ENCODE results near the gene CHIT1.
A peak's percentile ranks its signal among the peaks of the same experiment; 100 is the strongest.

Gene CHIT1

DNA sequence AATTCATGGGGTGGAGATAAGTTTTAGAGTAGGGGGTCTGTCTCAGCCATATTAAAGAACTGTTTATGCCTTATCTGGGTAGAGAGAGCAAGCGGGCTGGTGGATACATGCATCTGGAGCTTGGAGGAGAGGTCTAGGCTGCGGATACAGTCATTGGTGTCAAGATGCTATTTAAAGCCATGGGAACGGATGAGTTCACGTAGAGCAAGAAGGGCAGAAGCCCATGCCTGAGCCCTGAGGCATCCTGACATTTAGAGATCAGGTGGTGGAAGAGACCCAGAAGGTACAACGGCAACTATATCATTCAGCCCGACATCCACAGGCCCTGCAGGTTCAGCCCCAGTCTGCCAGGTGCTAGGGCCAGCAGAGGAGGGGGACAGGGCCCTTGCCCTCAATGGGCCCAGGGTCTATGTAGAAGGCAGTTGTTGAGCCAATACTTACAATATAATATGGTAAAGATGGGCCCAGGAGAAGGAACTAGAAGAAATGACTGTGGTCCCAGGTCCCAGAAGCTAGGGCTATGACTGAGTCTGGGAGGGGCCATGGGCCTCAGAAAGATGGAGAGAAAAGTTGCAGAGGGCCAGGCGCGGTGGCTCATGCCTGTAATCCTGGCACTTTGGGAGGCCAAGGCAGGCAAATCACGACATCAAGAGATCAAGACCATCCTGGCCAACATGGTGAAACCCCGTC lies 27.8 kb downstream of the CHIT1 start:
- peaks cover 50% of the 10 kb centered on the region for H3K4me1 Mint-ChIP-seq (ENCODE audit: low read depth)
- H3K9me3 Mint-ChIP-seq = peaks cover 8% of the 10 kb centered on the region
- H3K27me3 Mint-ChIP-seq = peaks cover 19% of the 10 kb centered on the region

DNA sequence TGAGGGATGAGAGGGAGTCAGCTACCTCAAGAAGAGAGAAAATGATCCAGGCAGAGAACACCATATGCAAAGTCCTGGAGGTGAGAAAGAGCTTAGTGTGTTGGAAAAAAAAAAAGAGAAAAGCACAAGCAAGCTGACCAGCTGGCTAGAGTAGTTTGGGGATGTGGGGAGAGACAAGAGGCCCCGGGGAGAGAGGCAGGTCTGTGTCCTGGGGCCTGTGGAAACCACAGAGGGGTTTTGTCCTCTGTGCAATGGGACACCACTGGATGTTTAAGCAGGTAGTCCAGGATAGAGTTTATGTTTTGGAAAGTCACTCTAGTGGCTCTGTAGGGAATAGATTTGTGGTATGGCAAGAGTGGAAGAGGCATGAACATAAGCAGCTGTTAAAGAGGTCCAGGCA lies 28.6 kb downstream of the CHIT1 start:
- intact Hi-C loops (cut with micrococcal nuclease) = no loop called here
- Mint-ChIP-seq H3K27me3 (peaks cover 19% of the 10 kb centered on the region), H3K27ac (no peak overlapping the region), H3K4me3 (no peak overlapping the region), H3K4me1 (ENCODE audit: low read depth) (peaks cover 50% of the 10 kb centered on the region), H3K36me3 (ENCODE audit: low read depth) (no peaks in the 10 kb centered on the region), H3K9me3 (peaks cover 8% of the 10 kb centered on the region)

More for the DNA sequence above, 27.8 kb downstream of the CHIT1 start:
- no peak overlapping the region for H3K4me3 Mint-ChIP-seq
- intact Hi-C loops (cut with micrococcal nuclease) = no loop called here
- H3K36me3 Mint-ChIP-seq (ENCODE audit: low read depth) = no peaks in the 10 kb centered on the region
- no peak overlapping the region for H3K27ac Mint-ChIP-seq

DNA sequence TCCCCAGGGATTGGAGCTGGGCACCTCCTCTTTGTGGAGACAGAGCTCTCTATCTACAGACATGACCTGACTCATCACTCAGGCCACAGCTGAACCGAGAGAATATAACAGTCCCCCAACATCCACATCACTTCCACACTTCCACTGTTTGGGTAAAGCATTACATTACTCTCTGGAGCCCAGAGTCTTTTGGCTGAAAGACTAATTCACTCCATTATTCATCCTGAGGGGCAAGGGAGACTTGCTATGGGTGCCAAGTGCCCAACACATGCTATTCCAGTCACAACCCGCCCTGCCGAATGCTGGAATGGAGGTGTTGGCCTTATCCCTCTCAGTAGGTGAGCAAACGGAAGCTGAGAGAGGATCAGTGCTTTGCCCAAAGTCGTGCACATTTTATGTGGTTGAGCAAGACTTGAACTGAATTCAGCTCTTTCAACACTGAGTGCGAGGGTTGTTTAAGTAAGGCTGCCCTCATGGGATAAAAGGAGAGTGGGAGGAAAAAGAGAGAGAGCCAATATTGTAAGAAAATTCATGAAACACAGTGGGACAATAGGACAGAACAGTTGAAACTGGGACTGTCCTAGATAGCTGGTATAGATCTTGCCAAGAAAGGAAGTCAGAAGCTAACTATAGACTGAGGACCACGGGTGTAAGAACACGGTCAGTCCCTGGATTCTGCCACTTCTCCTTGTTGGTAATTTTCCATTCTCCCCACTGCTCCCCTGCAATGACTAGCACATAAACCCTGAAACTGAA lies 29.5 kb downstream of the CHIT1 start:
- Mint-ChIP-seq H3K27me3 (peaks cover 19% of the 10 kb centered on the region), H3K27ac (no peak overlapping the region), H3K9me3 (peaks cover 8% of the 10 kb centered on the region), H3K36me3 (ENCODE audit: low read depth) (no peaks in the 10 kb centered on the region), H3K4me1 (ENCODE audit: low read depth) (peaks cover 50% of the 10 kb centered on the region), H3K4me3 (no peak overlapping the region)
- intact Hi-C loops (cut with micrococcal nuclease) = no loop called here

DNA sequence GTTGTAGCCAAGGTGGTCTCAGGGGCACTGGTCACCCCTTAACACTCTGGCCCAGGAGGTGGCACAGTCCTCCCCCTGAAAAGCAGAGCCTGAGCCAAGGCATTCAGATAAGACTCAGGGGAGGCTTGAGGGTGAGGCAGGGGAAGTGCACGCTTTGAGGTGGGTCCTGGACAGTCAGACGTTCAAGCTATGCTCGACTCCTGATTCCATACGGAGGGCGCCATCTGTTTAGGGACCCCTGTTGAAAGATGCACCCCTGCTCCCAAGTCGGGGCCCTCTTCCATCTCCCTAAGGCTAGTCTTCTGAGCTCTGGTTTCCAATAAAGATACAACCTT lies 30.0 kb downstream of the CHIT1 start:
- Mint-ChIP-seq H3K27me3 (peaks cover 19% of the 10 kb centered on the region), H3K4me1 (ENCODE audit: low read depth) (peaks cover 50% of the 10 kb centered on the region), H3K36me3 (ENCODE audit: low read depth) (no peaks in the 10 kb centered on the region), H3K27ac (no peak overlapping the region), H3K9me3 (peaks cover 8% of the 10 kb centered on the region), H3K4me3 (no peak overlapping the region)
- intact Hi-C loops (cut with micrococcal nuclease) = no loop called here

DNA sequence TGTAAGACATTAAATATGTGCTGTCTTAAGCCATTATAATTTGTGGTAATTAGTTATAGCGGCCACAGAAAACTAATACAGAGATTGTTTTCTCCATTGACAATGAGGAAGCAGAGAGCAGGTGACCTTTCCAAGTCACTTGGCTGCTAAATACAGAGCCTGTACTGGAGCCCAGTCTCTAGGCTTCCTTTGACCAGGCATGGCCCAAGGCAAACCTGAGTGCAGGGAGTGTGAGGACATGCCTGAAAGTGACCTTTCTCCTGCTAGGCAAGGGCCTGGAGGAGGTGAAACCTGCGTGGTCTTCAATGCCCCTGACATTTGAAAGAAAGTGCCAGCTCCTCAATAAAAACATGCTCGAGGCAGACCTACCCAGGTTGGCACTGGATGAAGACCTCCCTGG lies 30.5 kb downstream of the CHIT1 start:
- Mint-ChIP-seq H3K27me3 (peaks cover 19% of the 10 kb centered on the region), H3K27ac (no peak overlapping the region), H3K36me3 (ENCODE audit: low read depth) (no peaks in the 10 kb centered on the region), H3K4me1 (ENCODE audit: low read depth) (peaks cover 50% of the 10 kb centered on the region), H3K9me3 (peaks cover 8% of the 10 kb centered on the region), H3K4me3 (no peak overlapping the region)
- intact Hi-C loops (cut with micrococcal nuclease) = no loop called here

DNA sequence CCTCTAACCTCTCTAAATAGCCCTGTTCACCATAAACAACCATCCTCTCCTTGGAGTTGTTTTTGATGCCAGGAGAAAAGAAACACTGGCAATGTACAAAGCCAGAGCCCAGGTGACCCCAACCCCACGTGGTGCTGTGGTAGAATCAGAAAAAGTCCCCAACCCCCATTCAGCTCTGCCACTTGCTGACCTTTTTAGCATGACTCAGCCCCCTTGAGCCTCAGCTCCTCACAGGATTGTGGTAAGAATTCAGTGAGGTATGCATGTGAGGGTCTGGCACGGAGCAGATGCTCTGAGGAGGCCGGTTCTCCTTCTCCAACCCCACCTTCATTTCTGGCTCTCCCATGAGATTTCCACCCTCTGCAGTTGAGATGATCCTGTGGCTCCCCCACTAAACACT lies 31.8 kb downstream of the CHIT1 start:
- Mint-ChIP-seq H3K4me3 (no peak overlapping the region), H3K27me3 (peaks cover 19% of the 10 kb centered on the region), H3K4me1 (ENCODE audit: low read depth) (peaks cover 38% of the 10 kb centered on the region), H3K9me3 (peaks cover 8% of the 10 kb centered on the region), H3K36me3 (ENCODE audit: low read depth) (no peaks in the 10 kb centered on the region), H3K27ac (no peak overlapping the region)
- intact Hi-C loops (cut with micrococcal nuclease) = no loop called here

DNA sequence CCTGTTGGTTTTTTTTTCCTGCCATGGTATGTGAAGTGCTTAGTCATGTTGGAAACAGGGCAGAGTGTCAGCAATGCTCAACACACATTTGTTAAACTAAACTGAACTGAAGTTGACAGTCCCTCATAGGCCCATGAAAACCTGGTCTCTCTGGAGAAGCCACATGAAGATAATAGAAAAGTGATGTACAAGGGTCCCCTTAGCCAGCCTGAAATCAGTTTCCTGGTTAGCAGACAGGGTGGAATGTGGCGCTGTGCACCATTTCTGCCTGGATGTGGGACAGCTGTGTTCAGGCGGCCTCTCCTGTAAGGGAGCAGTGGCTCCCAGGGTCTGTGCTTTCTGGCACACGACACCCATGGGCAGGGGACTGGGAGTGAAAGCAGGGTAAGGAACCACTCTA lies 33.1 kb downstream of the CHIT1 start:
- Mint-ChIP-seq H3K36me3 (ENCODE audit: low read depth) (no peaks in the 10 kb centered on the region), H3K4me1 (ENCODE audit: low read depth) (peaks cover 25% of the 10 kb centered on the region), H3K9me3 (peaks cover 8% of the 10 kb centered on the region), H3K27me3 (peaks cover 19% of the 10 kb centered on the region), H3K4me3 (no peak overlapping the region), H3K27ac (no peak overlapping the region)
- intact Hi-C loops (cut with micrococcal nuclease) = no loop called here

DNA sequence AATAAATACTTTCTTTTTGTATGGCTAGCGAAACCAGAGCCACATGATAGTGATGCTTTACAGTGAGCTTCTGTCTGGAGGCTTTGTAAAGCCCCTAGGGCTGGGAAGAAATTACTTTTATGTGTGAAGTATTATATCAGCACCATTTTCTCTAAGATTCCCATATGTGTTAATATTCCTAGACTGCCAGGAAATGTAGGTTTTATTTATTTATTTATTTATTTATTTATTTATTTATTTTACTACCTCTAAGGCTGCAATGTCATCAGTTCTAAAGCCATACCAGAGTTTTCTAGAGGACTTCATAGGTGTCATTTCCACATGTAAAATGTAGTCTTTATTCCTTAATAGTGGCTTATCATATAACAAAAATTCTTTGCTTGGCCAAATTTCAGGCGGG lies 38.5 kb downstream of the CHIT1 start:
- intact Hi-C loops (cut with micrococcal nuclease) = no loop called here
- Mint-ChIP-seq H3K27ac (no peak overlapping the region), H3K27me3 (peaks cover 19% of the 10 kb centered on the region), H3K4me3 (no peak overlapping the region), H3K4me1 (ENCODE audit: low read depth) (peaks cover 20% of the 10 kb centered on the region), H3K36me3 (ENCODE audit: low read depth) (no peaks in the 10 kb centered on the region), H3K9me3 (no peaks in the 10 kb centered on the region)

DNA sequence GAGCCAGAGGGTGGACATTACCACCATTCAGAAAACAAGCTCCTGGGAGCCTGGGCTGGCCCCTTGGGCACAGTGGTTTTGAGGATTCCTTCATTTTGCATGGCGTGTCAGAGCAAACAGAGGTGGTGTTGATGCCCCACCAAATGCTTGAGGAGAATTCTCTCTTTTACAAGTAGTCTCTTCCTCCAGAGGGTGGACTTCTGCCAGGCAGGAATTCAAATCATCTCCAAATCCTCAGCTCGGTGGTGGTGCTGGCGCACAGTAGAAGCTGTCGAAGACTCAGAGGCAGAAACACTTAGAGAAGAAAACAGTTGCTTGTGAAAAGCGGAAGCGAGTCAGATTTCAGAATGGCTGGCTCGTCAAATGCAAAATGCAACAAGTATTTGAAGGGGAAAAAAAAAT lies 39.5 kb downstream of the CHIT1 start:
- H3K4me1 Mint-ChIP-seq (ENCODE audit: low read depth) = peaks cover 20% of the 10 kb centered on the region
- peaks cover 19% of the 10 kb centered on the region for H3K27me3 Mint-ChIP-seq
- no peaks in the 10 kb centered on the region for H3K36me3 Mint-ChIP-seq (ENCODE audit: low read depth)
- H3K9me3 Mint-ChIP-seq = no peaks in the 10 kb centered on the region
- H3K4me3 Mint-ChIP-seq = no peak overlapping the region
- no peak overlapping the region for H3K27ac Mint-ChIP-seq
- intact Hi-C loops (cut with micrococcal nuclease) = no loop called here

DNA sequence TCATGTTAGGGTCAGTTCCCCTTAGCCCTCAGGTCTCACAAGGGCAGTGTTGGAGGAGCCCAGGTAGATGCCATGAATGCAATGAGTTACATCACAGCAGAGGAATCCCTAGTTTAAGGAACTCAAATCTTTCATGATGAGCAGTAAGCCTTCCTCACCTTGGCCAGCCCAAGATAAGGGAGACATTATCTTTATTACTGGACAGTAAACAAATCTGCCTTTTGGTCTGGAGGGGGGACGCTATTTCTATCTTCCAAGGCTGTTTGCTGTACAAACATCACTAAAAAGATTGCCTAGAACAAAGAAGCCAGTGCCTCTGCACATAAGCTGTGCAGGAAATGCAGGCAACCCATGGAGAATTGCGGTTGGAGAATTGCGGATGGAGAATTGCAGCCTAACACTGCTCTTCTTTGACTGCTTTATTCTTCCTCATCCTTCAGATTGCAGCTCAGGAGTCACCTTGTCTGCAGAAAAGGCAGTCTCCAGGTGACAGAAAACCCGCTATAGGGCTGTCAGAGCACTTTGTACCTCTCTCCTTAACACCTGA lies 40.7 kb downstream of the CHIT1 start:
- intact Hi-C loops (cut with micrococcal nuclease) = no loop called here
- H3K27ac Mint-ChIP-seq = no peak overlapping the region
- H3K27me3 Mint-ChIP-seq = peaks cover 19% of the 10 kb centered on the region
- H3K4me1 Mint-ChIP-seq (ENCODE audit: low read depth) = peaks cover 20% of the 10 kb centered on the region
- H3K9me3 Mint-ChIP-seq = no peaks in the 10 kb centered on the region
- H3K36me3 Mint-ChIP-seq (ENCODE audit: low read depth) = no peaks in the 10 kb centered on the region
- no peak overlapping the region for H3K4me3 Mint-ChIP-seq

DNA sequence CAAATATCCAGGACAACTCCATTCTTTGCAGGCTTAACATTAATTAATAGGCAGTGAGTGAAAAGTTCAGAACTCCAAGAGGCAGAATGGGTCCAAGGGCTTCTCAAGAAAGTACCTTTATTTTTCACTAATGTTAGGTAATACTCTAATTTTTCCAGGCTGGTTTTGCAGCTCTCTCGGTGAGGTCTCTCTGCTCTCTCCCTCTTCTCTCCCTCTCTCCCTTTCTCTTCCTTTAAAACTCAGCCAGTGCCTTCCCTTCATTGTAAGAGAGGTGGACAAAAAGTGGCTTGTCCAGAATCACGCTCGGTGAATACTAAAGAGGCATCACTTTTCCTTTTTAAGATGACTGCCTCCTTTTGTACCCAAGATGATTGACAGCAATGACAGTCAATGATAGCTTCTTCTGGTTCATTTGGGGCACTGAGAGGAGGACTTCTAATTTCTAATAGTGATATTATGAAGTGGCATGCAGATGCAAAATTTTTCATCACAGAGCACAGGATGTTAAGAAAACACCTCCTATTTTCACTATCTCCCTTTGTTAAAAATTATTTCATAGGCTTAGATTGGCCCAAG lies 41.7 kb downstream of the CHIT1 start:
- no peak overlapping the region for H3K4me3 Mint-ChIP-seq
- intact Hi-C loops (cut with micrococcal nuclease) = no loop called here
- H3K4me1 Mint-ChIP-seq (ENCODE audit: low read depth) = peaks cover 20% of the 10 kb centered on the region
- H3K36me3 Mint-ChIP-seq (ENCODE audit: low read depth) = no peaks in the 10 kb centered on the region
- H3K9me3 Mint-ChIP-seq = no peaks in the 10 kb centered on the region
- no peak overlapping the region for H3K27ac Mint-ChIP-seq
- H3K27me3 Mint-ChIP-seq = peaks cover 20% of the 10 kb centered on the region

DNA sequence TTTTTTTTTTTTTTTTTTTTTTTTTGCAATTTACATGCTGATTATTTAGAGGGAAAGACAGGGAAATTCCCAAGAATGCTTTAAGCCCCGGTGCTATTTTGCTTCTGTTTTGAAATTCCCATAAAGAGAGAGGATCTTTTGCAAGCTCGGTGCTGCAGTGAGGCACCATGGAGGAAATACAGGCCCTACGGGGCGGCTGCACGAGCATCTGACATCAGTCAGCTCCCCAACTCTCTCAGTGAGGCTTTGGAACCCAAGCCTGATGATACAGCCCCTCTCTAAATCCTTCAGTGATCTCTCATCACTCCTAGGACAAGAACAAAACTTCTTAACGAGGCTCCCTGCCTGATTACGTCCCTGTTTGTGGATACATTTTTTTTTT lies 42.2 kb downstream of the CHIT1 start:
- Mint-ChIP-seq H3K27me3 (peaks cover 20% of the 10 kb centered on the region), H3K9me3 (no peaks in the 10 kb centered on the region), H3K27ac (no peak overlapping the region), H3K36me3 (ENCODE audit: low read depth) (no peaks in the 10 kb centered on the region), H3K4me1 (ENCODE audit: low read depth) (peaks cover 25% of the 10 kb centered on the region), H3K4me3 (no peak overlapping the region)
- intact Hi-C loops (cut with micrococcal nuclease) = no loop called here

DNA sequence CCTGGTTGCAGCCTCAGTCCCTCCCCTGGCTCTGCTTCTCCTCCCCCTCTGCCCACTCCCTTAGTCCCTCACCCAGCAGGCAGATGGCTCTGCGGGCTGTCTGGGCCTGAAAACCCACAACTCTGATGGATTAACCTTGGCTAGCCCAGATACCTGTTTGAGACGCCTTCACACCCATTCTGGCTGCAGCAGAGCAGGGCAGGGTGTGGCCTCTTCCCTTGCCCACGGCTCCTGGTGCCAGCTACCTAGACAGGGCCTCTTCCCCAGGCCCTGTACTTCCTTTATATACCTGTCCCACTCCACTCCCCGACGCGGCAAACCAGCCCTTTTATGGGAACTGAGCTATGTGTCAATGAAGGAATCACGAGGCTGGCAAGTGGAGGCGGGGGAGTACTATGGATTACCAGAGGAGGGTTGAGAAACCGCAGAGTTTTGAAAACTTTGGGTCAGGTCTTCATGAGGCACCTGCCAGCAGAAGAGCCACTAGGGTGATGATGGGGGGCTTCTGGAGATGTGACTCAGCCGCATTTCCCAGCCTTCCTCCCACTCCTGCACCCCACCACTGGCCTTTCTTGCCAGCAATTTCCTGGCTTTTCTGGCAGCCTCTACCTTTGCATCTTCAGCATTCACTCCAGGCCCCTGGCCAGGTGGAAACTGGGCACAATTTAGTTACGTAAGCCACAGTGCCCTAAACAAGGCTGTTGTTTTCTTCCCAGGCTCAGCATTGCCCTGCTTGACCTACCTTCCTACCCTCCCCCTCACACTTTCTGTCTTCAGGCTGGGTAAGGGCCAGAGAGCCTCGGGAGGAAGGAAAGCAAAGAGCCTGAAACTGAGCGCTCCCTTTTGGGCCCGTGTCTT lies 42.8 kb downstream of the CHIT1 start, which contains the start of gene CHI3L1:
Gene CHI3L1 (minus strand): TSS at position 259 of the 858 bp plus-strand sequence. CDS start 81 bp downstream, at position 178.
- no peaks in the 10 kb centered on the region for H3K9me3 Mint-ChIP-seq
- no peak within 1 kb of the TSS for H3K4me3 Mint-ChIP-seq
- H3K27ac Mint-ChIP-seq = peak within 1 kb of the TSS; percentile 31
- no peaks in the 10 kb centered on the region for H3K36me3 Mint-ChIP-seq (ENCODE audit: low read depth)
- H3K27me3 Mint-ChIP-seq = peaks cover 20% of the 10 kb centered on the region
- intact Hi-C loops (cut with micrococcal nuclease) = no loop called here
- peaks cover 30% of the 10 kb centered on the region for H3K4me1 Mint-ChIP-seq (ENCODE audit: low read depth)

DNA sequence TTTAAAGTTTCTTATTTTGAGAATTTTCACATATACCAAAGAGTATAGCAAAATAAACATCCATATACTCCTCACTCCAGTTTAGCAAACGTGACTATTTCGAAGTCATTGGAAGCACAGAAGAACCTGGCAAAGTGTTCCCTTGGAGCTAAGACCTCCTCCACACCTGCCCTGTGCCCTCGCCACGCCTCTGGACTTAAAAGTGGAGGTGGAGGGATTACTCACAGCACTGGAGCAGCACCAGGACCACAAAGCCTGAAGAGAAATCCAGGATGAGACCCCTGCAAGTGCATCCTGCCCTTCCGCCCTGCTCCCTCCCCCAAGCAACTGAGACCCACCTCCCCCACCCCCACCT lies 43.4 kb downstream of the CHIT1 start:
- Mint-ChIP-seq H3K36me3 (ENCODE audit: low read depth) (no peaks in the 10 kb centered on the region), H3K27me3 (peaks cover 17% of the 10 kb centered on the region), H3K4me3 (no peak overlapping the region), H3K27ac (peak overlapping the region; percentile 20), H3K4me1 (ENCODE audit: low read depth) (peaks cover 30% of the 10 kb centered on the region), H3K9me3 (no peaks in the 10 kb centered on the region)
- intact Hi-C loops (cut with micrococcal nuclease) = no loop called here

Measured in dendritic cell treated with granulocyte-macrophage colony-stimulating factor and Interleukin-4, amounts not matched to agents 40 ng/mL and 50 ng/mL, for 4 days (primary cell).